HL-60 (cell line): Measurements from ENCODE around the gene OR1K1.
"Not testable (repeated sequence)": the region's sequence is repeated elsewhere in the genome, so short reads cannot be mapped to it uniquely, and the experiment has no call there.

ENCODE experiments used
- CTCF ChIP-seq: IDR thresholded peaks from one replicate; pipeline ENCODE4 v1.5.1; 2011; ENCODE audit warnings: low read length, control low read depth, inconsistent platforms; ENCODE audit not compliant: insufficient read depth
- REST ChIP-seq: IDR thresholded peaks from 2 replicates; pipeline ENCODE4 v1.6.1; 2012; ENCODE audit warnings: low read depth; ENCODE audit not compliant: insufficient replicate concordance
- SPI1 ChIP-seq: IDR thresholded peaks from 2 replicates; pipeline ENCODE4 v1.6.1; 2012; ENCODE audit warnings: low read depth, mild to moderate bottlenecking, borderline replicate concordance

GRCh38 chr9:122838441-122838840, 38.5 kb downstream of the OR1K1 start:
- TF ChIP-seq CTCF, REST, SPI1: not testable (repeated sequence)
